ENCODE results near the gene MGMT.

DNA sequence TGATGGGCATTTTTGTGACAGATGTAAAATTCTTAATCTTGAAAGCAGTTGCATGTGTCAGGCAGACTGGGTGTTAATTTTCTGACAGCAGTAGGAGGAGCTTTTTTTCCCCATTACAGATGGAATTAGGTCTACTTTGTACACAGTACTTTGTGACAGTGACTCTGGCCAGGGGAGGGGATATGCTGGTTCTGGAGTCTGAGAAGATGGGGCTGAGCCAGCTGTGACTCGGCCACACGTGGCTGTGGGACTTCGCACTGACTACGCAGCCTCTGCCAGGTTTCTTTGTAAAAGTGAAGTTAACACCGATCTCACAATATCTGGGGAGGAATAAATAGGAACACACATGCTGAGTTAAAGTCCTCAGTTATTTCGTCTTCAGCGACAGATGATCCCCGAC, 95.4 kb downstream of the MGMT start:
- TF ChIP-seq TAF1 (conservative IDR thresholded peaks at IDR 0.05) (no peak), RXRA (IDR thresholded peaks at IDR 0.05) (no peak), NR2F2 (IDR thresholded peaks at IDR 0.05) (no peak), FOXA1 (IDR thresholded peaks at IDR 0.05) (no peak), RAD21 (IDR thresholded peaks at IDR 0.05) (no peak), YY1 (IDR thresholded peaks at IDR 0.05) (no peak), SP1 (IDR thresholded peaks at IDR 0.05) (no peak), HNF4A (conservative IDR thresholded peaks at IDR 0.05) (peak in 1 of 2 donors; percentile 32), GABPA (IDR thresholded peaks at IDR 0.05 in 1 of 2, conservative IDR thresholded peaks at IDR 0.05 in 1 of 2) (no peak), JUND (IDR thresholded peaks at IDR 0.05) (no peak)
- TF ChIP-seq, protein P1, sequence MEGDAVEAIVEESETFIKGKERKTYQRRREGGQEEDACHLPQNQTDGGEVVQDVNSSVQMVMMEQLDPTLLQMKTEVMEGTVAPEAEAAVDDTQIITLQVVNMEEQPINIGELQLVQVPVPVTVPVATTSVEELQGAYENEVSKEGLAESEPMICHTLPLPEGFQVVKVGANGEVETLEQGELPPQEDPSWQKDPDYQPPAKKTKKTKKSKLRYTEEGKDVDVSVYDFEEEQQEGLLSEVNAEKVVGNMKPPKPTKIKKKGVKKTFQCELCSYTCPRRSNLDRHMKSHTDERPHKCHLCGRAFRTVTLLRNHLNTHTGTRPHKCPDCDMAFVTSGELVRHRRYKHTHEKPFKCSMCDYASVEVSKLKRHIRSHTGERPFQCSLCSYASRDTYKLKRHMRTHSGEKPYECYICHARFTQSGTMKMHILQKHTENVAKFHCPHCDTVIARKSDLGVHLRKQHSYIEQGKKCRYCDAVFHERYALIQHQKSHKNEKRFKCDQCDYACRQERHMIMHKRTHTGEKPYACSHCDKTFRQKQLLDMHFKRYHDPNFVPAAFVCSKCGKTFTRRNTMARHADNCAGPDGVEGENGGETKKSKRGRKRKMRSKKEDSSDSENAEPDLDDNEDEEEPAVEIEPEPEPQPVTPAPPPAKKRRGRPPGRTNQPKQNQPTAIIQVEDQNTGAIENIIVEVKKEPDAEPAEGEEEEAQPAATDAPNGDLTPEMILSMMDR (IDR thresholded peaks at IDR 0.05; ENCODE audit: low read depth, low read length, missing input control): no peak
- TF ChIP-seq, protein P2, sequence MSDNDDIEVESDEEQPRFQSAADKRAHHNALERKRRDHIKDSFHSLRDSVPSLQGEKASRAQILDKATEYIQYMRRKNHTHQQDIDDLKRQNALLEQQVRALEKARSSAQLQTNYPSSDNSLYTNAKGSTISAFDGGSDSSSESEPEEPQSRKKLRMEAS (IDR thresholded peaks at IDR 0.05): no peak
- TF ChIP-seq, protein P3, sequence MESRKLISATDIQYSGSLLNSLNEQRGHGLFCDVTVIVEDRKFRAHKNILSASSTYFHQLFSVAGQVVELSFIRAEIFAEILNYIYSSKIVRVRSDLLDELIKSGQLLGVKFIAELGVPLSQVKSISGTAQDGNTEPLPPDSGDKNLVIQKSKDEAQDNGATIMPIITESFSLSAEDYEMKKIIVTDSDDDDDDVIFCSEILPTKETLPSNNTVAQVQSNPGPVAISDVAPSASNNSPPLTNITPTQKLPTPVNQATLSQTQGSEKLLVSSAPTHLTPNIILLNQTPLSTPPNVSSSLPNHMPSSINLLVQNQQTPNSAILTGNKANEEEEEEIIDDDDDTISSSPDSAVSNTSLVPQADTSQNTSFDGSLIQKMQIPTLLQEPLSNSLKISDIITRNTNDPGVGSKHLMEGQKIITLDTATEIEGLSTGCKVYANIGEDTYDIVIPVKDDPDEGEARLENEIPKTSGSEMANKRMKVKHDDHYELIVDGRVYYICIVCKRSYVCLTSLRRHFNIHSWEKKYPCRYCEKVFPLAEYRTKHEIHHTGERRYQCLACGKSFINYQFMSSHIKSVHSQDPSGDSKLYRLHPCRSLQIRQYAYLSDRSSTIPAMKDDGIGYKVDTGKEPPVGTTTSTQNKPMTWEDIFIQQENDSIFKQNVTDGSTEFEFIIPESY (IDR thresholded peaks at IDR 0.05): no peak

Measured in liver (tissue), 3 donors.